K562 (cell line): ENCODE data around the gene ACY1.

ENCODE experiments used
- EHMT2 ChIP-seq: fragments of 450-650 bp; IDR thresholded peaks from 2 replicates; pipeline ENCODE4 v1.6.1; 2018; ENCODE audit warnings: antibody characterized with exemption
- TF ChIP-seq, protein P1 (sequence below): sonication (generic); formaldehyde crosslinking; IDR thresholded peaks from 2 replicates; pipeline ENCODE4 v1.8.1; 2023; ENCODE audit warnings: missing genetic modification reagents, mild to moderate bottlenecking, borderline replicate concordance

DNA sequence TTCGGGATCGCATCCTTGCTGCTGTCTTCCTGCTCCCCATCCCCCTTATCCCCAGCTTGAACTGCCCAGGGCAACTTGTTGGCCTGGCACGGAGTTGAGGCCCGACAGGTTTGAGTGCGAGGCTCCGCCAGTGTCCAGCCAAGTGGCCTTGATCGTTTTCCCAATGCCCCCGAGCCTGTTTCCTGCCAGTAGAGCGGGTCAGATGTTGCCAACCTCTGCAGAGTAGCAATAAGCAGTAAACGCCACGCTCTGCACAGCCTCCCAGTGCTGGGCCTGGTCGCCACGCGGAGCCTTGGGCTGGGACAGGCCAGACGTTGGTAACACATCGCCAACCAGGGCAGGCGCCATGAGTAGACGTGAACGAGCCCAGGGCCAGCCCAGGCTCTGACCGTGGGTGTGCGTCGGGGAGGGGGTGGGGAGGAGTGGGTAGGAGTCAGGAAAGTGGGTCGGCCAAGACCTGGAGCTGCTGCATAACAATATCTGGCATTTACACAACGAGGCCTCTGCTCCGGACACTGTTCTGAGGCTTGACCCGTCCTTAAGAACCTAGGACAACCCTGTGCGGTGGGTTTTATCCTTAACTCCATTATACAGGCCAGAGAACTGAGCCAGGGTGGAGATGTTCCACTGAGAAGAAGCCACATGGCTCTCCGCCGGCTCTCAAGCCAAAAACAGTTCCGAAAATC is 8.9 kb upstream of the ACY1 start:
- TF ChIP-seq, protein P1, sequence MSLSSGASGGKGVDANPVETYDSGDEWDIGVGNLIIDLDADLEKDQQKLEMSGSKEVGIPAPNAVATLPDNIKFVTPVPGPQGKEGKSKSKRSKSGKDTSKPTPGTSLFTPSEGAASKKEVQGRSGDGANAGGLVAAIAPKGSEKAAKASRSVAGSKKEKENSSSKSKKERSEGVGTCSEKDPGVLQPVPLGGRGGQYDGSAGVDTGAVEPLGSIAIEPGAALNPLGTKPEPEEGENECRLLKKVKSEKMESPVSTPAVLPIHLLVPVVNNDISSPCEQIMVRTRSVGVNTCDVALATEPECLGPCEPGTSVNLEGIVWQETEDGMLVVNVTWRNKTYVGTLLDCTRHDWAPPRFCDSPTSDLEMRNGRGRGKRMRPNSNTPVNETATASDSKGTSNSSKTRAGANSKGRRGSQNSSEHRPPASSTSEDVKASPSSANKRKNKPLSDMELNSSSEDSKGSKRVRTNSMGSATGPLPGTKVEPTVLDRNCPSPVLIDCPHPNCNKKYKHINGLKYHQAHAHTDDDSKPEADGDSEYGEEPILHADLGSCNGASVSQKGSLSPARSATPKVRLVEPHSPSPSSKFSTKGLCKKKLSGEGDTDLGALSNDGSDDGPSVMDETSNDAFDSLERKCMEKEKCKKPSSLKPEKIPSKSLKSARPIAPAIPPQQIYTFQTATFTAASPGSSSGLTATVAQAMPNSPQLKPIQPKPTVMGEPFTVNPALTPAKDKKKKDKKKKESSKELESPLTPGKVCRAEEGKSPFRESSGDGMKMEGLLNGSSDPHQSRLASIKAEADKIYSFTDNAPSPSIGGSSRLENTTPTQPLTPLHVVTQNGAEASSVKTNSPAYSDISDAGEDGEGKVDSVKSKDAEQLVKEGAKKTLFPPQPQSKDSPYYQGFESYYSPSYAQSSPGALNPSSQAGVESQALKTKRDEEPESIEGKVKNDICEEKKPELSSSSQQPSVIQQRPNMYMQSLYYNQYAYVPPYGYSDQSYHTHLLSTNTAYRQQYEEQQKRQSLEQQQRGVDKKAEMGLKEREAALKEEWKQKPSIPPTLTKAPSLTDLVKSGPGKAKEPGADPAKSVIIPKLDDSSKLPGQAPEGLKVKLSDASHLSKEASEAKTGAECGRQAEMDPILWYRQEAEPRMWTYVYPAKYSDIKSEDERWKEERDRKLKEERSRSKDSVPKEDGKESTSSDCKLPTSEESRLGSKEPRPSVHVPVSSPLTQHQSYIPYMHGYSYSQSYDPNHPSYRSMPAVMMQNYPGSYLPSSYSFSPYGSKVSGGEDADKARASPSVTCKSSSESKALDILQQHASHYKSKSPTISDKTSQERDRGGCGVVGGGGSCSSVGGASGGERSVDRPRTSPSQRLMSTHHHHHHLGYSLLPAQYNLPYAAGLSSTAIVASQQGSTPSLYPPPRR (CRISPR knock-in tag): no peak
- no peak for TF ChIP-seq EHMT2
